DND-41 (cell line): ENCODE measurements around the gene CTXN1.

ENCODE experiments used
- ATAC-seq: fragments of 200-7000 bp; cut with Tn5 transposase; 3 replicates; pipeline ENCODE4 v1.9.1; 2021; ENCODE audit warnings: low read depth; ENCODE audit not compliant: insufficient read depth
- DNase-seq: peaks from one replicate; pipeline ENCODE4 v3.0.0-alpha.2; 2020
- H2AFZ ChIP-seq: 2 replicates; pipeline ENCODE4 v1.6.0; 2012; ENCODE audit warnings: low read depth, low read length
- H3K27ac ChIP-seq: 2 replicates; pipeline ENCODE4 v1.5.1; 2012; ENCODE audit warnings: low read length, inconsistent platforms
- H3K27me3 ChIP-seq: fragments of 200-600 bp; sonication (generic); 2 replicates; pipeline ENCODE4 v1.6.0; 2012; ENCODE audit warnings: low read length, mild to moderate bottlenecking, inconsistent platforms; ENCODE audit not compliant: insufficient read depth, poor library complexity
- H3K36me3 ChIP-seq: 2 replicates; pipeline ENCODE4 v1.5.1; 2012; ENCODE audit warnings: low read length, inconsistent platforms; ENCODE audit not compliant: insufficient read depth
- H3K4me1 ChIP-seq: 2 replicates; pipeline ENCODE4 v1.5.1; 2012; ENCODE audit warnings: mild to moderate bottlenecking, low read length; ENCODE audit not compliant: insufficient read depth
- H3K4me2 ChIP-seq: 2 replicates; pipeline ENCODE4 v1.6.0; 2012; ENCODE audit warnings: mild to moderate bottlenecking, moderate library complexity, low read length, inconsistent platforms; ENCODE audit not compliant: insufficient read depth
- H3K4me3 ChIP-seq, 2 experiments: fragments of 200-600 bp in 1 of 2; shearing (Covaris generic) in 1 of 2; 2 replicates each; pipeline ENCODE4 v1.5.1; 2012 to 2016; ENCODE audit warnings: inconsistent platforms in 2 of 2, low read length in 2 of 2, mild to moderate bottlenecking in 2 of 2, low read depth in 1 of 2, moderate library complexity in 1 of 2
- H3K79me2 ChIP-seq: 2 replicates; pipeline ENCODE4 v1.6.0; 2012; ENCODE audit warnings: low read length, inconsistent platforms; ENCODE audit not compliant: insufficient read depth
- H3K9ac ChIP-seq: 2 replicates; pipeline ENCODE4 v1.6.0; 2012; ENCODE audit warnings: low read depth, mild to moderate bottlenecking, inconsistent platforms, low read length, moderate library complexity
- H3K9me3 ChIP-seq: 2 replicates; pipeline ENCODE4 v1.5.1; 2012; ENCODE audit warnings: low read length, moderate library complexity, mild to moderate bottlenecking, inconsistent platforms; ENCODE audit not compliant: insufficient read depth, severe bottlenecking
- H4K20me1 ChIP-seq: 2 replicates; pipeline ENCODE4 v1.6.0; 2012; ENCODE audit warnings: low read length; ENCODE audit not compliant: insufficient read depth
- EZH2 ChIP-seq: IDR thresholded peaks from 3 replicates; pipeline ENCODE4 v1.6.1; 2012; ENCODE audit warnings: borderline replicate concordance, low read depth, mild to moderate bottlenecking, moderate library complexity, low read length, inconsistent platforms; ENCODE audit not compliant: severe bottlenecking
- TF ChIP-seq, protein P1 (sequence below): IDR thresholded peaks from 2 replicates; pipeline ENCODE4 v1.5.1; 2012; ENCODE audit warnings: borderline replicate concordance, low read length, moderate library complexity, mild to moderate bottlenecking; ENCODE audit not compliant: poor library complexity, severe bottlenecking; ENCODE audit errors: extremely low read depth

Gene CTXN1

DNA sequence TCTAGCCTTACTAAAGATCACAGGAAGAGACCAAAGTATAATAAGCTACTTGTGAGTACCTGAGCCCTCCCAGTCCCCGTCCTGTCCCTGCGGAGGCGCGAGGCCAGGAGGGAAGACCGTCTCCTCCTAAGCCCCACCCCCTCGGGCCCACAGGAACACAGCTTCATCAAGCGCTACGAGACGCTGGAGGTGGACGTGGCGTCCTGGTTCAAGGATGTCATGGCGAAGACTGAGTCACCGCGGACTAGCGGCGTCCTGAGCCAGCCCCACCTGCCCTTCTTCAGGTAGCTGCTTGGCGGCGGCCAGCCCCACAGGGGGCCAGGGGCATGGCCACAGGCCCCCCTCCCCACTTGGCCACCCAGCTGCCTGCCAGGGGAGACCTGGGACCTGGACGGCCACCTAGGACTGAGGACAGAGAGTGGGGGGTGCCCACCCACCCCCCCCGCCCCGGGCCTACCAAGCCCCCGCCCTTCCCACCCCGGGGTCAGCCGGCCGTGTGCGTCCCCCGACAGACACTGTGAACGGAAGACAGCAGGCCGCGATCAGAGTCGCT, 13.7 kb downstream of the CTXN1 start:
- Histone ChIP-seq H3K4me3 (no peak overlapping the region), H3K4me2 (no peak overlapping the region), H2AFZ (no peak overlapping the region), H3K27me3 (peaks cover 12% of the 10 kb centered on the region), H3K4me1 (peaks cover 2% of the 10 kb centered on the region; the same call in 1 of the 2 replicates), H3K9ac (no peak overlapping the region), H3K9me3 (no peaks in the 10 kb centered on the region), H3K36me3 (peaks cover 52% of the 10 kb centered on the region), H3K79me2 (peaks cover 25% of the 10 kb centered on the region), H3K27ac (no peak overlapping the region), H4K20me1 (peaks cover 56% of the 10 kb centered on the region)
- no peak for ATAC-seq
- DNase-seq, result no peak
- no peak for TF ChIP-seq EZH2
- TF ChIP-seq, protein P1, sequence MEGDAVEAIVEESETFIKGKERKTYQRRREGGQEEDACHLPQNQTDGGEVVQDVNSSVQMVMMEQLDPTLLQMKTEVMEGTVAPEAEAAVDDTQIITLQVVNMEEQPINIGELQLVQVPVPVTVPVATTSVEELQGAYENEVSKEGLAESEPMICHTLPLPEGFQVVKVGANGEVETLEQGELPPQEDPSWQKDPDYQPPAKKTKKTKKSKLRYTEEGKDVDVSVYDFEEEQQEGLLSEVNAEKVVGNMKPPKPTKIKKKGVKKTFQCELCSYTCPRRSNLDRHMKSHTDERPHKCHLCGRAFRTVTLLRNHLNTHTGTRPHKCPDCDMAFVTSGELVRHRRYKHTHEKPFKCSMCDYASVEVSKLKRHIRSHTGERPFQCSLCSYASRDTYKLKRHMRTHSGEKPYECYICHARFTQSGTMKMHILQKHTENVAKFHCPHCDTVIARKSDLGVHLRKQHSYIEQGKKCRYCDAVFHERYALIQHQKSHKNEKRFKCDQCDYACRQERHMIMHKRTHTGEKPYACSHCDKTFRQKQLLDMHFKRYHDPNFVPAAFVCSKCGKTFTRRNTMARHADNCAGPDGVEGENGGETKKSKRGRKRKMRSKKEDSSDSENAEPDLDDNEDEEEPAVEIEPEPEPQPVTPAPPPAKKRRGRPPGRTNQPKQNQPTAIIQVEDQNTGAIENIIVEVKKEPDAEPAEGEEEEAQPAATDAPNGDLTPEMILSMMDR, result no peak

- peaks cover 2% of the 10 kb centered on the region; the same call in 1 of the 2 replicates for H3K4me1 ChIP-seq
- TF ChIP-seq, protein P1, result no peak
- TF ChIP-seq EZH2, result no peak
- peaks cover 12% of the 10 kb centered on the region for H3K27me3 ChIP-seq
- H2AFZ ChIP-seq, result no peak overlapping the region
- ATAC-seq, result no peak
- no peak overlapping the region for H3K27ac ChIP-seq
- no peak overlapping the region for H3K9ac ChIP-seq
- H3K36me3 ChIP-seq, result peaks cover 55% of the 10 kb centered on the region
- peaks cover 29% of the 10 kb centered on the region for H3K79me2 ChIP-seq
- no peak for DNase-seq
- no peak overlapping the region for H3K4me3 ChIP-seq
- no peak overlapping the region for H3K4me2 ChIP-seq
- peaks cover 58% of the 10 kb centered on the region for H4K20me1 ChIP-seq
- no peaks in the 10 kb centered on the region for H3K9me3 ChIP-seq
These were observed 14.3 kb downstream of the CTXN1 start for GRCh38 chr19:7911508-7912143.

GRCh38 chr19:7910321-7911161, 15.4 kb downstream of the CTXN1 start:
- Histone ChIP-seq H3K27me3 (peaks cover 3% of the 10 kb centered on the region), H3K9me3 (no peaks in the 10 kb centered on the region), H3K4me2 (no peak overlapping the region), H3K9ac (no peak overlapping the region), H4K20me1 (peaks cover 66% of the 10 kb centered on the region), H2AFZ (no peak overlapping the region), H3K4me3 (no peak overlapping the region), H3K36me3 (peaks cover 65% of the 10 kb centered on the region), H3K4me1 (peaks cover 9% of the 10 kb centered on the region), H3K27ac (no peak overlapping the region), H3K79me2 (peaks cover 40% of the 10 kb centered on the region)
- DNase-seq (no peak), ATAC-seq (no peak)
- no peak for TF ChIP-seq EZH2
- TF ChIP-seq, protein P1, result no peak
